Tibial artery (tissue), 4 donors: ENCODE measurements around the gene CHAT.

Experiments
- DNase-seq, 2 donors: peaks; one replicate each; pipeline ENCODE4 v3.0.0-alpha.2; 2019
- H3K27ac ChIP-seq, 2 donors: fragments of 200-600 bp; sonication (generic) in 1 of 2; 1 replicate in 1 of 2; 2 replicates in 1 of 2; pipeline ENCODE4 v1.5.1; 2018 to 2019; ENCODE audit warnings: mild to moderate bottlenecking in 1 of 2
- H3K27me3 ChIP-seq, 2 donors: fragments of 200-600 bp; sonication (generic) in 1 of 2; one replicate each; pipeline versions ENCODE4 v1.5.1 to v1.6.0; 2016 to 2019
- H3K36me3 ChIP-seq, 3 donors: fragments of 200-600 bp; sonication (generic) in 2 of 3; one replicate each; pipeline ENCODE4 v1.5.1; 2016 to 2019; ENCODE audit warnings: mild to moderate bottlenecking in 2 of 3
- H3K4me1 ChIP-seq, 4 donors: fragments of 200-600 bp; sonication (generic) in 2 of 4; 1 replicate in 3 of 4; 2 replicates in 1 of 4; pipeline ENCODE4 v1.5.1; 2016 to 2019
- H3K4me3 ChIP-seq, 2 donors: fragments of 200-600 bp; sonication (generic) in 1 of 2; 1 replicate in 1 of 2; 2 replicates in 1 of 2; pipeline ENCODE4 v1.5.1; 2018 to 2019; ENCODE audit warnings: mild to moderate bottlenecking in 2 of 2
- H3K9me3 ChIP-seq, 3 donors: fragments of 200-600 bp; sonication (generic) in 1 of 3; one replicate each; pipeline ENCODE4 v1.5.1; 2016 to 2019
- CTCF ChIP-seq, 2 experiments: fragments of 200-600 bp in 1 of 2; fragments of 450-650 bp in 1 of 2; IDR thresholded peaks; one replicate each; pipeline ENCODE4 v1.5.1; 2017 to 2019; ENCODE audit warnings: antibody characterized with exemption in 2 of 2, mild to moderate bottlenecking in 1 of 2, moderate library complexity in 1 of 2
- intact Hi-C: fragments of 100-400 bp; cut with DNase I; formaldehyde crosslinking; loops from one replicate; pipeline ENCODE4 v1.15.0; 2023; ENCODE audit warnings: low total_unique reads

Gene CHAT

GRCh38 chr10:49613882-49614241, at the start of gene CHAT:
Gene CHAT (plus strand): TSS chr10:49614037. CDS start chr10:49614190, 153 bp downstream.
- Histone ChIP-seq H3K27me3 (peaks cover 0 to 99% of the 10 kb centered on the region in 2 donors), H3K36me3 (no peaks in the 10 kb centered on the region), H3K4me1 (peaks cover 0 to 48% (median 35%) of the 10 kb centered on the region in 4 donors), H3K9me3 (no peaks in the 10 kb centered on the region), H3K27ac (no peak within 1 kb of the TSS), H3K4me3 (no peak within 1 kb of the TSS)
- intact Hi-C loops, result no loop called here
- TF ChIP-seq CTCF (IDR thresholded peaks at IDR 0.05), result no peak
- peak in 1 of 2 donors; percentile 37 for DNase-seq

- no peak overlapping the region for H3K4me3 ChIP-seq
- intact Hi-C loops, result no loop called here
- H3K36me3 ChIP-seq, result no peaks in the 10 kb centered on the region
- H3K27me3 ChIP-seq, result peaks cover 0 to 3% of the 10 kb centered on the region in 2 donors
- H3K4me1 ChIP-seq, result no peaks in the 10 kb centered on the region
- no peak for DNase-seq
- peaks cover 0 to 3% (median 0%) of the 10 kb centered on the region in 3 donors for H3K9me3 ChIP-seq
- H3K27ac ChIP-seq, result no peak overlapping the region
- TF ChIP-seq CTCF (IDR thresholded peaks at IDR 0.05), result no peak
Measured at GRCh38 chr10:49564461-49565009, 49.3 kb upstream of the CHAT start.

GRCh38 chr10:49567810-49568209, 46.0 kb upstream of the CHAT start:
- TF ChIP-seq CTCF (IDR thresholded peaks at IDR 0.05), result no peak
- H3K4me1 ChIP-seq, result no peaks in the 10 kb centered on the region
- DNase-seq, result no peak
- intact Hi-C loops, result no loop called here
- no peak overlapping the region for H3K27ac ChIP-seq
- no peaks in the 10 kb centered on the region for H3K27me3 ChIP-seq
- peaks cover 0 to 3% (median 0%) of the 10 kb centered on the region in 3 donors for H3K9me3 ChIP-seq
- no peak overlapping the region for H3K4me3 ChIP-seq
- H3K36me3 ChIP-seq, result no peaks in the 10 kb centered on the region

- no peaks in the 10 kb centered on the region for H3K36me3 ChIP-seq
- DNase-seq, result no peak
- TF ChIP-seq CTCF (IDR thresholded peaks at IDR 0.05), result no peak
- H3K27me3 ChIP-seq, result no peaks in the 10 kb centered on the region
- intact Hi-C loops, result no loop called here
- H3K27ac ChIP-seq, result no peak overlapping the region
- no peak overlapping the region for H3K4me3 ChIP-seq
- peaks cover 0 to 3% (median 0%) of the 10 kb centered on the region in 3 donors for H3K9me3 ChIP-seq
- no peaks in the 10 kb centered on the region for H3K4me1 ChIP-seq
Measured at GRCh38 chr10:49568235-49568634, 45.6 kb upstream of the CHAT start.

- H3K27ac ChIP-seq, result no peak overlapping the region
- no peak overlapping the region for H3K4me3 ChIP-seq
- DNase-seq, result no peak
- peaks cover 0 to 3% (median 0%) of the 10 kb centered on the region in 3 donors for H3K9me3 ChIP-seq
- intact Hi-C loops, result no loop called here
- H3K4me1 ChIP-seq, result no peaks in the 10 kb centered on the region
- no peak for TF ChIP-seq CTCF (IDR thresholded peaks at IDR 0.05)
- H3K27me3 ChIP-seq, result no peaks in the 10 kb centered on the region
- no peaks in the 10 kb centered on the region for H3K36me3 ChIP-seq
Measured at GRCh38 chr10:49569031-49569631, 44.7 kb upstream of the CHAT start.
